ENCODE data around the gene ZNF280A.
"Not testable (repeated sequence)": the region's sequence is repeated elsewhere in the genome, so short reads cannot be mapped to it uniquely, and the experiment has no call there.

GRCh38 chr22:22510833-22511232, 9.2 kb downstream of the ZNF280A start:
- TF ChIP-seq POLR2AphosphoS5 (IDR thresholded peaks at IDR 0.05); CTCF (IDR thresholded peaks at IDR 0.05 in 8 of 11, conservative IDR thresholded peaks at IDR 0.05 in 3 of 11); POLR2A (IDR thresholded peaks at IDR 0.05): not testable (repeated sequence)
